Measurements from ENCODE around the gene FGF12. TPM values are rescaled to one million over a fixed set of nuclear protein-coding genes. Genes with fewer than 3 reads are reported as not detected.

The FGF12 gene
- total RNA-seq, 1 donor from 2014 or later, result 6.1 TPM

- Mint-ChIP-seq H3K36me3 (ENCODE audit: insufficient read depth) (no peaks in the 10 kb centered on the region), H3K27me3 (no peaks in the 10 kb centered on the region), H3K4me1 (ENCODE audit: low read depth) (peaks cover 5% of the 10 kb centered on the region), H3K4me3 (ENCODE audit: low read depth) (no peak overlapping the region), H3K27ac (no peak overlapping the region), H3K9me3 (ENCODE audit: low read depth) (no peaks in the 10 kb centered on the region)
- no peak for DNase-seq (ENCODE audit: low spot score, unreplicated experiment)
- TF ChIP-seq CTCF (IDR thresholded peaks at IDR 0.05; ENCODE audit: unreplicated experiment), result no peak
Measured at GRCh38 chr3:192653862-192654261, 73.5 kb downstream of the FGF12 start.

GRCh38 chr3:192652727-192653126, 74.6 kb downstream of the FGF12 start:
- Mint-ChIP-seq H3K36me3 (ENCODE audit: insufficient read depth) (no peaks in the 10 kb centered on the region), H3K27ac (no peak overlapping the region), H3K9me3 (ENCODE audit: low read depth) (no peaks in the 10 kb centered on the region), H3K4me1 (ENCODE audit: low read depth) (peaks cover 4% of the 10 kb centered on the region), H3K27me3 (no peaks in the 10 kb centered on the region), H3K4me3 (ENCODE audit: low read depth) (no peak overlapping the region)
- DNase-seq (ENCODE audit: low spot score, unreplicated experiment), result no peak
- TF ChIP-seq CTCF (IDR thresholded peaks at IDR 0.05; ENCODE audit: unreplicated experiment), result no peak

- Mint-ChIP-seq H3K36me3 (ENCODE audit: insufficient read depth) (no peaks in the 10 kb centered on the region), H3K27me3 (no peaks in the 10 kb centered on the region), H3K27ac (no peak overlapping the region), H3K4me1 (ENCODE audit: low read depth) (peaks cover under 1% of the 10 kb centered on the region), H3K4me3 (ENCODE audit: low read depth) (no peak overlapping the region), H3K9me3 (ENCODE audit: low read depth) (no peaks in the 10 kb centered on the region)
- TF ChIP-seq CTCF (IDR thresholded peaks at IDR 0.05; ENCODE audit: unreplicated experiment), result no peak
- DNase-seq (ENCODE audit: low spot score, unreplicated experiment), result no peak
Measured at GRCh38 chr3:192651836-192652512, 75.4 kb downstream of the FGF12 start.

- no peaks in the 10 kb centered on the region for H3K9me3 Mint-ChIP-seq (ENCODE audit: low read depth)
- no peaks in the 10 kb centered on the region for H3K4me1 Mint-ChIP-seq (ENCODE audit: low read depth)
- no peak overlapping the region for H3K4me3 Mint-ChIP-seq (ENCODE audit: low read depth)
Measured at GRCh38 chr3:192645437-192645836, 81.9 kb downstream of the FGF12 start.

GRCh38 chr3:192642651-192643050, 84.7 kb downstream of the FGF12 start:
- H3K4me1 Mint-ChIP-seq (ENCODE audit: low read depth), result no peaks in the 10 kb centered on the region
- no peak for DNase-seq (ENCODE audit: low spot score, unreplicated experiment)
- H3K27ac Mint-ChIP-seq, result no peak overlapping the region
- H3K4me3 Mint-ChIP-seq (ENCODE audit: low read depth), result no peak overlapping the region
- H3K9me3 Mint-ChIP-seq (ENCODE audit: low read depth), result no peaks in the 10 kb centered on the region
- no peak for TF ChIP-seq CTCF (IDR thresholded peaks at IDR 0.05; ENCODE audit: unreplicated experiment)
- H3K36me3 Mint-ChIP-seq (ENCODE audit: insufficient read depth), result no peaks in the 10 kb centered on the region
- no peaks in the 10 kb centered on the region for H3K27me3 Mint-ChIP-seq

More at GRCh38 chr3:192645437-192645836, 81.9 kb downstream of the FGF12 start:
- no peak for DNase-seq (ENCODE audit: low spot score, unreplicated experiment)
- H3K27me3 Mint-ChIP-seq, result no peaks in the 10 kb centered on the region
- no peak for TF ChIP-seq CTCF (IDR thresholded peaks at IDR 0.05; ENCODE audit: unreplicated experiment)
- H3K27ac Mint-ChIP-seq, result no peak overlapping the region
- H3K36me3 Mint-ChIP-seq (ENCODE audit: insufficient read depth), result no peaks in the 10 kb centered on the region

Measured in progenitor cell of endocrine pancreas (in vitro differentiated cells).